D721Med (cell line): ENCODE measurements around the gene CNGA3.

Experiments used
- DNase-seq: peaks from one replicate; pipeline ENCODE4 v3.0.0; 2011; ENCODE audit warnings: low spot score; ENCODE audit not compliant: insufficient read length
- FAIRE-seq: peaks from 2 replicates; lab custom pipeline; 2011; peaks lifted over from hg19 to GRCh38; lab: Jason Lieb, UNC
- CTCF ChIP-seq: IDR thresholded peaks from 2 replicates; pipeline ENCODE4 v1.5.1; 2012; ENCODE audit warnings: mild to moderate bottlenecking, control low read depth; ENCODE audit not compliant: insufficient read depth; ENCODE audit errors: missing control alignments

Gene CNGA3

DNA sequence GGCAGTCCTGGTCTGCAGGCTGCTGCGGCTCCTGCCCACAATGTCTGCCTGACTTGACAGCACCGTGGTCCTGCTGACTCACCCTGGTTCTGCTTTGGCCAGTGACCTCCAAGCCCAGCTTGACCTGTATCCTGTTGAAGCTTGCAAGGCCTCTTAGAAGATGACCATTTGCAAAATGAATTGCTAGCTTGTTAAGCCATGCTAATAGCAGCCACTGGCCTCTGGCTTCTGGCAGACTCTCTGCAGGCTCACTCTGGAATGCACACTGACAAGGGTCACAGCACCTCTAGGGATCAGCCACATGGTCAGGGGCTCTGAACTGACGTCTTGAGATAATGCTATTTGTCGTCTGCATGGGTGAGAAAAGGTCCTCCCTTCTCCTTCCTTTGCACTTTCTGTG, 25.9 kb downstream of the CNGA3 start:
- TF ChIP-seq CTCF: no peak
- FAIRE-seq: no peak
- DNase-seq: no peak

GRCh38 chr2:98372579-98372978, 26.3 kb downstream of the CNGA3 start:
- FAIRE-seq: no peak
- DNase-seq: no peak
- TF ChIP-seq CTCF: no peak

- FAIRE-seq: no peak
- no peak for DNase-seq
- no peak for TF ChIP-seq CTCF
Measured at GRCh38 chr2:98374286-98374685, 28.0 kb downstream of the CNGA3 start.

- TF ChIP-seq CTCF: no peak
- no peak for DNase-seq
- no peak for FAIRE-seq
Measured at GRCh38 chr2:98374958-98375570, 28.8 kb downstream of the CNGA3 start.

DNA sequence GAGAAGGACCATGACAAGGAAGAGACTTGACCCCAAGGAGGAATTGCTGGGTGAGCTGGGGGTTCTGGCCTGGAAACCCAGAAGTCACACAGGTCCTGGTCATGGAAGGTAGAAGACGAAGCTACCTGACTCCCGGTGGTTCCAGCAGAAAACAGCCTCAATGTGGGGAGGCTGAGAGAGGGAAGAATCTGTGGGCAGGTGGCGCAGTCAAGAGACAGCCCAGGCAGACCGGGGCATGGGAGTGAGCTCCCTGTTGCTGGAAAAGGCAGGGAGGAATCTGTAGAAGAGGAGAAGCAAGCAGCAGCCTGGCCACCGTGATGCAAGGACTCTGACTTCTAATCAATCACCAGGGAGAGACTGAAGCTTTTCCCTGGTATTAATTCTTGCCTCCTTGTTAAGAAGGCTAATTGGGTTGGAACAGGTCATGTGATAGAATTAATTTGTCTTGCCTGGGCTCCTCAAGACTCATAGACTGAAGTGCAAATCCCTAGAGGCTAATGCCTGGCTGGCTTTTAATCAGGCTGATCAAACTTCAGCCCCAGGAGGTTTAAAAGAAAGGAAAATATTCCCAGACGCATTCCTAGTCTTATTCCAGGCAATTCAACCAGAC, 30.1 kb downstream of the CNGA3 start:
- no peak for TF ChIP-seq CTCF
- peak; percentile 91 for DNase-seq
- peak; percentile 96 for FAIRE-seq

- FAIRE-seq (no peak), DNase-seq (no peak)
- no peak for TF ChIP-seq CTCF
Measured at GRCh38 chr2:98376996-98377395, 30.7 kb downstream of the CNGA3 start.

- DNase-seq (no peak), FAIRE-seq (no peak)
- TF ChIP-seq CTCF: no peak
Measured at GRCh38 chr2:98377544-98377943, 31.3 kb downstream of the CNGA3 start.
